GM19324 (cell line): ENCODE measurements around the gene PCAT6.
A peak's percentile ranks its signal among the peaks of the same experiment; 100 is the strongest.
"Not testable (repeated sequence)": the region's sequence is repeated elsewhere in the genome, so short reads cannot be mapped to it uniquely, and the experiment has no call there.

Experiments
- ATAC-seq: cut with Tn5 transposase; IDR thresholded peaks from one replicate; pipeline ENCODE4 v1.9.1; 2021; ENCODE audit warnings: mild to moderate bottlenecking, moderate library complexity; ENCODE audit not compliant: unreplicated experiment, low FRiP score

PCAT6 gene

GRCh38 chr1:202810615-202811295 lies at the start of gene PCAT6:
Gene PCAT6, plus strand, starts transcription at chr1:202810954.
- ATAC-seq = peak; percentile 77

GRCh38 chr1:202762019-202762418 lies 48.7 kb upstream of the PCAT6 start:
- ATAC-seq = no peak

GRCh38 chr1:202765721-202766120 lies 45.0 kb upstream of the PCAT6 start:
- no peak for ATAC-seq

DNA sequence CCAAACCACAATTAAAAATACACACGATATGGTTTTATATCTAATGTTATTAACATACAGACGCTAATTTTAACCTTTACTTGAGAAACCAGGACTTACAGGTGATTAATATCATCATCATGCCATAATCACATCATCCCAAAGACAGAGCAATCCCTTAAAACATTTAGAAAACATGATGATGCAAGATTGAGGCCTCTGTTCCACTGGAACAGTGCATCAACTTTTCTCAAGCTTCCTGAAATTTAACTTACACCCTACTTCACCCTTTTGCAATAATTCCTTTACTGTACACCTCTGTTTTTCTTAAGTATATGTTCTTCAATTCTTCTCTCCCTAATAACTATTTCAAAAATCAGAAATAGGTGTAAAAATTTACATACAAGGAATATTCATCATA lies 40.6 kb upstream of the PCAT6 start:
- no peak for ATAC-seq

DNA sequence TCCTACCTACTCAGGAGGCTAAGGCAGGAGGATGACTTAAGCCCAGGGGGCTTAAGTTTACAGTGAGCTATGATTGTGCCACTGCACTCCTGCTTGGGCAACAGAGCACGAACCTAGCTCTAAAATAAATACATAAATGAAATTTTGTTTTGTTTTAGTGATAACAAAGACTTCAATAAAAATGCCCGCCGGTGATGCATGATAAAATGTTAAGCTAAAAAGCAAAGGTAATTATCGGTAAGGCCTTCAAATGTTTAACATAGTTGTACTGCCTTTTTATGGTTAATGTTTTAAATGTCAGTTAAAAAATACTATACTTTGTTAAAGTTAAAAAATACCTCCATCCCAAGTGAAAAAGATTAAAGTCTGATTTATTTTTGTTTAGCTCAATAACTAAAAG lies 29.6 kb upstream of the PCAT6 start:
- ATAC-seq = no peak

- ATAC-seq = no peak
Measured at GRCh38 chr1:202786804-202787203, 23.9 kb upstream of the PCAT6 start.

GRCh38 chr1:202788800-202789199 lies 22.0 kb upstream of the PCAT6 start:
- ATAC-seq = no peak

GRCh38 chr1:202791077-202791747 lies 19.5 kb upstream of the PCAT6 start:
- no peak for ATAC-seq

DNA sequence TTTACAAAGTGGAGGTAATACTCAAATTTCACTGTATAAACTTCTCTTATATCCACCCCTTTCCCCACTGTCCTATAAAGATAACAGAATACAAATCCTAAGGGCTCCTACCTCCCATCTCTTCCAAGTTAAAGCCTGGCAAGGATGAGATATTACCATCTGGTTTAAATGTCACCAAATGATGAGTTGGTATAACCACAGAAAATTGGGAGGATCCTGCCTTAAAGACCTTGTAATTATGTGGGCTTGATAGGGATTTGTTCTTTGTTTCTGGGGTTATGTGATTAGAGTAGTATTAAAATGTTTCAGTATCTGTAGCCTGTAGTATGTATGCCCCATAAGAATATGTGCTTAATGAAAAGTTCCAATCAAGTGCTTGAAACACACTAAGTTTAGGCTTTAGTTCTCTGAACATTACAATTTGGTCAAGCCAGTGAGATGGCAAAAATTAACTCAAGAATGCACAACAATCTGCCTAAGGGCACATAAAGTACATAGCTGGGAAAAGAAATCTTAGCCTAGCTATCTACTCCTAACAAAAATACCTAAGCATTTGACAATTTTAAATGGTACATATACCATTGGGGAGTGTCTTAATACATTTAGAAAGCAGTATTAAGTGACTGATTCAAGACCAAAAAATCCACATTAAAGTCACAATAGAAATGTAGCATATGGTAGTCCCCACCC lies 16.6 kb upstream of the PCAT6 start:
- ATAC-seq = no peak

DNA sequence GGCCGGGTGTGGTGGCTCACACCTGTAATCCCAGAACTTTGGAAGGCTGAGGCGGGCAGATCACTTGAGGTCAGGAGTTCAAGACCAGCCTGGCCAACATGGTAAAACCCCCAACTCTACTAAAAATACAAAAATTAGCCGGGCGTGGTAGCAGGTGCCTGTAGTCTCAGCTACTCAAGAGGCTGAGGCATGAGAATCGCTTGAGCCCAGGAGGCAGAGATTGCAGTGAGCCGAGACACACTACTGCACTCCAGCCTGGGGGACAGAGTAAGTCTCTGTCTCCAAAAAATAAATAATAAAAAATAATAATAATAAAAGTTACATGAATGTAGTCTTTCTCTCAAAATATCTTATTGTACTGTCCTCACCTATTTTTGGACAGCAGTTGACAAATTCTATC lies 15.8 kb upstream of the PCAT6 start:
- not testable (repeated sequence) for ATAC-seq

- no peak for ATAC-seq
Measured at GRCh38 chr1:202796670-202797069, 14.1 kb upstream of the PCAT6 start.

- no peak for ATAC-seq
Measured at GRCh38 chr1:202798260-202798659, 12.5 kb upstream of the PCAT6 start.

DNA sequence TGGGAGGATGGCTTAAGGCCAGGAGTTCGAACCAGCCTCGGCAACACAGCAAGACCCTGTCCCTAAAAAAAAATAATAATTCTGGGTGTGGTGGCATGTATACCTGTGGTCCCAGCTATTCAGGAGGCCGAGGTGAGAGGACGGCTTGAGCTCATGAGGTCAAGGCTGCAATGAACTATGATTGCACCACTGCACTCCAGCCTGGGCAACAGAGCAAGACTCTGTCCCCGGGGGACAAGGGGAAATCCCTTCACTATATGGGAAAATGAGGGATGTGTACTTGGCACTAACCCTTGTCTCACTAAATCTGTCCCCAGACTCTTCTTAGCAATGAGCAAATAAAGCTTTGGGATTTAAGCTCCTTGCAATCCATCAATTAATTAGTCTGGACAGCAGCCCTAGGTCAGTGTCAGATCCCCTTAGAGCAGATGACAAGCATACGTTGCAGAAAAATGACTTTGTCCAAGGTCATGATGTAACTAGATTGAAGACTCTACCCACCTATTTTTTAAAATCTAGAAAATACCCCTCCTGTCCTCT lies 11.9 kb upstream of the PCAT6 start:
- no peak for ATAC-seq

- ATAC-seq = no peak
Measured at GRCh38 chr1:202800742-202801141, 10.0 kb upstream of the PCAT6 start.

DNA sequence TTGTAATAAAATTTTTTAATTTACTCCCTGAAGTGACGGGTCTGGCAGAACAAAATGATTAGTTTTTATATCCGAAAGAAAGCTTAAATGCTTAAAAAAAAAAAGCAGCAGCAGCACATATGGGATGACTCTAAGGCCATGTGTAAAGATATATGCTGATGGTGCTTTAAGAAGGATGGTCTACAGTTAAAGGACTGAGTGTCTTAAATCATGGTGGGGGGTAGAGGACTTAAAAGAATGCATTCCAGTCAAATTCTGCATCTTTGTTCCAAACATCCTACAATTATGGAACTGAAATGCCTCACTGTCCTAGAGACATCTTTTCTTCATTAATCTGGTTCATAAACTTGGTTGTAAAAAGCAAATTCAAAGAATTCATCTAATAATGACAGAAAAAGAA lies 9.6 kb upstream of the PCAT6 start:
- no peak for ATAC-seq

DNA sequence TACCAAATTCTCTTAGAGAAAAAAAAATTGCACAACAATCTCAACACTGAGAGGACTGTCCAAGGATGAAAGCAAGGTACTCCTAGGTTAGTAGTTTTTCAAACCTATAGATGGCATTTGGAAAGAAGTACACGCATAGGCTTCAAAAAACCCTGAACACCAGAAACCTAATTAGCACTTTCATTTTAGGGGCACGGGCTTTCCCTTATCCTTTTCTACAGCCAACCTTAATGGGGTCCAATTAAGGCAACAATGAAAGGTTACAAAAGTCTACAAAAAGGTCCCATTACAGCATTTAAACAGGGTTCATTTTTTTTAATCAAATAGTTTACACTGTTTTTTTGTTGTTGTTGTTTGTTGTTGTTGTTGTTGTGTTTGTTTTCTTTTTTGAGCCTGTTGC lies 8.7 kb upstream of the PCAT6 start:
- no peak for ATAC-seq

GRCh38 chr1:202802998-202803932 lies 7.5 kb upstream of the PCAT6 start:
- ATAC-seq = no peak

DNA sequence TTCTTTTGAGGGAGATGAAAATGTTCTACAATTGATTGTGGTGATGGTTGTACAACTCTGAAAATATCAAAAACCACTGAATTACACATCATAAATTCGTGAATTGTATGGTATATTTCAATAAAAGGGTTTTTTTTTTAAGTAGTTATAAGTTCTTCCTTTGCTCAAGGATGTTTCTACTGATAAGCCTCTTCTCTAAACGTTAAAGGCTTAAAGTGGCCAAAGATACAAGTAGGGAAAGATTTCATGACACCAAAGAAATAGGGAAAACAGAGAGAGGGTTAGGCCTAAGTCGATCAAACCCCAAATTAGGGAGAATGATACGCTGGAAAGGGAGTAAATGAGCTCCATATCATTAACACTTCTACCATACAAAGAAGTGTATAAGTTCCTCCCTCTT lies 6.6 kb upstream of the PCAT6 start:
- no peak for ATAC-seq

GRCh38 chr1:202805886-202806844 lies 4.6 kb upstream of the PCAT6 start:
- no peak for ATAC-seq
